Urinary bladder (tissue), 4 donors: Measurements from ENCODE around the gene PLSCR3. TPM values are rescaled to one million over a fixed set of nuclear protein-coding genes. Genes with fewer than 3 reads are reported as not detected.
A peak's percentile ranks its signal among the peaks of the same experiment; 100 is the strongest.

ENCODE experiments used
- DNase-seq: peaks from one replicate; pipeline ENCODE4 v3.0.0-alpha.2; 2015; ENCODE audit errors: extremely low spot score
- H3K27ac ChIP-seq: one replicate; pipeline ENCODE4 v1.5.1; 2013; ENCODE audit warnings: low read depth, mild to moderate bottlenecking, moderate library complexity
- H3K36me3 ChIP-seq: one replicate; pipeline ENCODE4 v1.6.1; 2013; ENCODE audit warnings: mild to moderate bottlenecking, moderate library complexity; ENCODE audit not compliant: insufficient read depth
- H3K4me1 ChIP-seq: one replicate; pipeline ENCODE4 v1.6.1; 2013; ENCODE audit warnings: mild to moderate bottlenecking, moderate library complexity; ENCODE audit not compliant: insufficient read depth
- H3K4me3 ChIP-seq: one replicate; pipeline ENCODE4 v1.5.1; 2013; ENCODE audit warnings: low read depth, low read length
- WGBS: extraction: QIAGEN DNeasy Blood & Tissue Kit; methylation state at CpG from one replicate; pipeline ENCODE4 v1.1.7; 2013; 5-methylcytosine and 5-hydroxymethylcytosine counted together
- polyA plus RNA-seq: library from polyadenylated mRNA; stranded (reverse); fragments of 200-250 nt; gene quantifications from one replicate; pipeline ENCODE4 v1.2.3, GENCODE V29; 2013
- total RNA-seq: library from RNA; depleted of rRNA; stranded (reverse); fragments of >200 nt; gene quantifications from one replicate; pipeline ENCODE4 v1.2.3, GENCODE V29; 2014
- donor health status: healthy with polysubstance abuse.
- donor health status: healthy.

PLSCR3 gene
- total and polyA plus RNA-seq, 2 donors = 14.4 to 56.3 TPM

DNA sequence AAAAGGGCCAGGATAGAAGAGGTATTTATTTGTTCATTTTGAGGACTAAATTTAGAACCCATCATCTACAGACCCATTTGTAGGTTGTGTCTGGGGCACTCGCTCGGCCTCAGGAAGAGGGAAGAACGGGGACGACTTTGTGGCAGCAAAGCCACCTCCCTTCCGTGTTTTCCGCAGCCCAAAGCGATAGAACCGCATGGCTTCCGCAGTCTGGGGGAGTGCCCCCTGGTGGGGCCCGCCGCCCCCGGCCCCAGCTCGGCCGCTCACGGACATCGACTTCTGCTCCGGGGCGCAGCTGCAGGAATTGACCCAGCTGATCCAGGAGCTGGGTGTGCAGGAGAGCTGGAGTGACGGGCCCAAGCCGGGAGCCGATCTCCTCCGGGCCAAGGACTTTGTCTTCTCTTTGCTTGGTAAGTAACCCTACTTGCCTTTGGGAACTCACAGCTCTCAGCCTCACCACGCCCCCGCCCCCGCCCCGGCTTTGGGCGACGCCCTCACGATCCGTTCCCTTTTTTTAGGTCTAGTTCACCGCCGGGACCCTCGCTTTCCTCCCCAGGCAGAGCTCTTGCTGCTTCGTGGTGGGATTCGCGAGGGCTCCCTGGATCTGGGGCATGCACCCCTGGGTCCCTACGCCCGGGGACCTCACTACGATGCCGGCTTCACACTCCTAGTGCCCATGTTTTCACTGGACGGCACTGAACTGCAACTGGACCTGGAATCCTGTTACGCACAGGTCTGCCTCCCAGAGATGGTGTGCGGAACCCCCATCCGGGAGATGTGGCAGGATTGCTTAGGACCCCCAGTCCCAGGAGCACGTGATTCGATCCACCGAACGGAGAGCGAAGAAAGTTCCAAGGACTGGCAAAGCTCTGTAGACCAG, 41.6 kb upstream of the PLSCR3 start:
- peaks cover 2% of the 10 kb centered on the region for H3K4me1 ChIP-seq
- H3K4me3 ChIP-seq = peak overlapping the region; percentile 37
- DNase-seq = no peak
- H3K27ac ChIP-seq = peak overlapping the region; percentile 47
- no peaks in the 10 kb centered on the region for H3K36me3 ChIP-seq
- 8% methylated on average over 49 of the region's 49 CpGs for WGBS

DNA sequence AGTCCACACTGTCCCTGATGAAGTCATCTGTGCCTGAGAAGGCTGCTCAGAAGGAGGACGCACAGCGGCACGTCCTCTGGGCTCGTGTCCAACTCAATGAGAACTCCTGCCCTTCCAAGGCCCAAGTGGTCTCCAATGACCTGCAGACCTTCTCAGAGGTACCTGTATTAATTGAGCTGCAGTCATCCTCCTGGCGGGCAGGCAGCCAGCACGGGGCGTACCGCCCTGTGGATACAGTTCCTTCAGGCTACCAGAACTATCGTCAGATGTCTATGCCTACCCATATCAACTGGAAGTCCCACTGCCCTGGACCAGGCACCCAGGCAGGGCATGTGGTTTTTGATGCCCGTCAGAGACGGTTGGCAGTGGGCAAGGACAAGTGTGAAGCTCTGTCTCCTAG, 38.0 kb upstream of the PLSCR3 start:
- H3K4me3 ChIP-seq = no peak overlapping the region

GRCh38 chr17:7431231-7431630, 36.9 kb upstream of the PLSCR3 start:
- DNase-seq = no peak
- WGBS = 89% methylated on average over 1 of the region's 1 CpG
- Histone ChIP-seq H3K4me1 (no peaks in the 10 kb centered on the region), H3K4me3 (no peak overlapping the region), H3K27ac (no peak overlapping the region), H3K36me3 (no peaks in the 10 kb centered on the region)

More for the DNA sequence above, 38.0 kb upstream of the PLSCR3 start:
- DNase-seq = no peak
- WGBS = 92% methylated on average over 11 of the region's 11 CpGs
- Histone ChIP-seq H3K27ac (no peak overlapping the region), H3K36me3 (no peaks in the 10 kb centered on the region), H3K4me1 (no peaks in the 10 kb centered on the region)

GRCh38 chr17:7429722-7430121, 35.4 kb upstream of the PLSCR3 start:
- Histone ChIP-seq H3K27ac (no peak overlapping the region), H3K4me1 (no peaks in the 10 kb centered on the region), H3K4me3 (no peak overlapping the region), H3K36me3 (no peaks in the 10 kb centered on the region)
- whole genome bisulfite sequencing = 93% methylated on average over 10 of the region's 10 CpGs
- DNase-seq = no peak

- no peak for DNase-seq
- H3K4me1 ChIP-seq = no peaks in the 10 kb centered on the region
- no peak within 1 kb of the TSS for H3K27ac ChIP-seq
- H3K36me3 ChIP-seq = no peaks in the 10 kb centered on the region
- WGBS = 64% methylated on average over 5 of the region's 5 CpGs
- no peak within 1 kb of the TSS for H3K4me3 ChIP-seq
These were observed 34.2 kb upstream of the PLSCR3 start, which contains the start of gene SPEM3 for GRCh38 chr17:7428557-7428956. TSS of gene SPEM3 (plus strand) at chr17:7428857. CDS start at chr17:7428903, 46 bp downstream.

DNA sequence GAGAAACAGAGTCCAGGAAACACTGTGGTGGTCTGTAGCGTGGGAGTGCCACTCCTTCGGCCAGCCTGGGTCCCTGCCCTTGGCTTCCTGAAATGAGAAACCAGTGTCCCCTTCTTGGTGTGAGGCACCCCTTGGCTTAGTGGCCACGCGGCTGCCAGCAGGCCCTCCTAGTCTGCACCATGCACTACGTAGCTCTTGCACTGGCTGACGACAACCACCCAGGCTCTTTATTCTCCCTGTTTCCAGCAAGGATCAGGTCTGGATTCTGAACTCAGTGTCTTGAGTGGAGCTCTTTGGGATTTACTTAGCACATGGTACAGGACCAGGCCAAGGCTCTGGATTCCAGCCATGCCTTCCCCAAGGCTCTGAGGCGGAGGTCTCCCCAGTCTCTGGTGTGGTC, 33.2 kb upstream of the PLSCR3 start:
- H3K4me1 ChIP-seq = no peaks in the 10 kb centered on the region
- DNase-seq = no peak
- no peaks in the 10 kb centered on the region for H3K36me3 ChIP-seq
- 89% methylated on average over 7 of the region's 7 CpGs for WGBS
- H3K27ac ChIP-seq = no peak overlapping the region
- H3K4me3 ChIP-seq = no peak overlapping the region

GRCh38 chr17:7426896-7427489, 32.7 kb upstream of the PLSCR3 start:
- H3K4me1 ChIP-seq = no peaks in the 10 kb centered on the region
- H3K4me3 ChIP-seq = no peak overlapping the region
- H3K27ac ChIP-seq = no peak overlapping the region
- DNase-seq = no peak
- WGBS = 90% methylated on average over 29 of the region's 29 CpGs
- no peaks in the 10 kb centered on the region for H3K36me3 ChIP-seq

DNA sequence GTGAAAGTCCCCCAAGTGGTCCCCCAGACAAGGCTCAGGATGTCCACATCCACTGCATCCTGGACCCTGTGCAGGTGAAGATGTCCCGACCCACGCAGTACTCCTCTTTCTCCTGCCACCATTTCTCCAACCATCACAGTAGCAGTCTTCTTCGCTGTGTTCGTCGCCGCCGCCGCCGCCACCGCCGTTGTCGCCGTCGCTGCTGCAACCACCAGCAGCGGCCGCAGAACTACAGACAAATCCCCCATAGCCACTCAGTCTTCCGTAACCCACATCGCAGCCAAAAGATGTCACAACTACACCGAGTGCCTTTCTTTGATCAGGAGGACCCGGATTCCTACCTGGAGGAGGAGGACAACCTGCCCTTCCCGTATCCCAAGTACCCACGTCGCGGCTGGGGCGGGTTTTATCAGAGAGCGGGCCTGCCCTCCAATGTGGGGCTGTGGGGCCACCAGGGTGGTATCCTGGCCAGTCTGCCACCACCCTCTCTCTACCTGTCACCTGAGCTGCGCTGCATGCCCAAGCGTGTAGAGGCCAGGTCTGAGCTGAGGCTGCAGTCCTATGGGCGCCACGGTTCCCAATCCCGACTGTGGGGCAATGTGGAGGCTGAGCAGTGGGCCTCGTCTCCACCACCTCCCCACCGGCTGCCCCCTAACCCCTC, 32.0 kb upstream of the PLSCR3 start:
- 94% methylated on average over 33 of the region's 33 CpGs for WGBS
- no peak for DNase-seq
- Histone ChIP-seq H3K36me3 (no peaks in the 10 kb centered on the region), H3K4me3 (no peak overlapping the region), H3K4me1 (no peaks in the 10 kb centered on the region), H3K27ac (no peak overlapping the region)

DNA sequence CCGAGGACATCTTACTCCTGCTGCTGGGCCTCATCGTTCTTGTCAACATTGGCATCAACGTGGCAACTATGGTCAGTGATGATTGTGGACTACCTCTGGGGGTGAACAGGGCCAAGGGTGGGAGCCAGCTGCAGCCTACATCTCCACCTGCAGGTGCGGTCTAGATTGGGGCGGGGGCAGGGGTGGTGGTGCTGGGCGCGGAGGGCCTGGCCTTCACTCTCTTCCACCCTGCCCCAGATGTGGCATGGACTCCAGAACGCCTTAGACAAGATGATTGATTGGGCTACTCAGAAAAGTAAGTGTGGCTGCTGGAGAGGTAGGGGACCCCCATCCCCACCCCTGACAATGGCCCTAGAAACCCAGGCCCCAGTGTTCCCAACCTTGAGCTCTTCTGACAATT, 31.4 kb upstream of the PLSCR3 start:
- DNase-seq = no peak
- WGBS = 82% methylated on average over 8 of the region's 8 CpGs
- Histone ChIP-seq H3K4me3 (no peak overlapping the region), H3K27ac (no peak overlapping the region), H3K4me1 (no peaks in the 10 kb centered on the region), H3K36me3 (no peaks in the 10 kb centered on the region)

- Histone ChIP-seq H3K4me3 (no peak within 1 kb of the TSS), H3K27ac (no peak within 1 kb of the TSS), H3K36me3 (no peaks in the 10 kb centered on the region), H3K4me1 (no peaks in the 10 kb centered on the region)
- WGBS = 87% methylated on average over 7 of the region's 7 CpGs
- no peak for DNase-seq
These were observed 31.0 kb upstream of the PLSCR3 start, which contains the start of gene SPEM2 for GRCh38 chr17:7425316-7425715. TSS of gene SPEM2 (plus strand) at chr17:7425616. CDS start at chr17:7425689, 73 bp downstream.

GRCh38 chr17:7423679-7424078, 29.4 kb upstream of the PLSCR3 start:
- no peaks in the 10 kb centered on the region for H3K4me1 ChIP-seq
- no peaks in the 10 kb centered on the region for H3K36me3 ChIP-seq
- no peak for DNase-seq
- no peak overlapping the region for H3K27ac ChIP-seq
- H3K4me3 ChIP-seq = no peak overlapping the region
- 38% methylated on average over 4 of the region's 4 CpGs for WGBS

- no peaks in the 10 kb centered on the region for H3K36me3 ChIP-seq
- H3K27ac ChIP-seq = no peak overlapping the region
- no peak overlapping the region for H3K4me3 ChIP-seq
- no peaks in the 10 kb centered on the region for H3K4me1 ChIP-seq
- DNase-seq = no peak
- 92% methylated on average over 16 of the region's 16 CpGs for WGBS
These were observed 26.9 kb upstream of the PLSCR3 start for GRCh38 chr17:7421186-7421585.

DNA sequence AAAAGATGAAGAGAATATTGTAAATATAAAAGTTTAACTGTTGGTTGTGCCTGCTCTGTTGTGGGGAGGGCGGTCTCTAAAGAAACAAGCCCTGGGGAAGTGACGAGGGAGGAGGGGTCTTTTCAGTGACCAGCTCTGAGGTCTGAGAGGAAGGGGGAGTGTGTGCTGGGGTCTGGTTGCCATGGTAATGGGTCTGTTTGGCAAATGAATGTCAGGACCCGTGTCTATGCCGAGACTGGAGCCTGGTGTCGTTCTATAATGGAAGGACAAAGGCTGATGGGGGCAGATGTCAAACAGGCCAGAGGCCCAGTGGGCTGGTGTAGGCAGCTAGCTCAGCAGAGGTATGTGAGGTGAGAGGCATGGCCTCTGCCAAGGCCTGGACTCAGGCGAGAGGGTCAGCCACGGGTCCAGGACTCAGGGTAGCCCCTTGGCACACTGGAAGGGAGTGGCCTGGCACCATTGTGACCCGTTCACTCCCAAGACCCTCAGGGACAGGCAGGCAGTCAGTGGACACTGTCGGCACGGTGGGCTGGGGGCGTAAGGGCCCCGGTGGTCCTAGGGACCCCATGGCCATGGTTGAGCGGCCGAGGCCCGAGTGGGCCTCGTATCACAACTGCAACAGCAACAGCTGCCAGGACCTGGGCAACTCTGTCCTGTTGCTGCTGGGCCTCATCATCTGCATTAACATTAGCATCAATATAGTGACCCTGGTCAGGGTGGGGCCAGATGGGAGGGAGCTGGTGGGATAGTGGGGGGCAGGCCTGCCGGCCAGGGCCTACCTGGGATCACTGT, 25.7 kb upstream of the PLSCR3 start, which contains the start of gene SPEM1:
Gene SPEM1, plus strand, starts transcription at position 506 of the 792 bp plus-strand sequence. Its CDS starts 61 bp downstream, at position 567.
- DNase-seq = no peak
- Histone ChIP-seq H3K36me3 (no peaks in the 10 kb centered on the region), H3K27ac (no peak within 1 kb of the TSS), H3K4me3 (no peak within 1 kb of the TSS), H3K4me1 (no peaks in the 10 kb centered on the region)
- 71% methylated on average over 17 of the region's 17 CpGs for WGBS
